HG02623 (cell line): ENCODE measurements around the gene FAM83G.

ENCODE experiments used
- ATAC-seq: cut with Tn5 transposase; IDR thresholded peaks from one replicate; pipeline ENCODE4 v1.9.1; 2021; ENCODE audit warnings: moderate library complexity; ENCODE audit not compliant: unreplicated experiment

FAM83G gene

DNA sequence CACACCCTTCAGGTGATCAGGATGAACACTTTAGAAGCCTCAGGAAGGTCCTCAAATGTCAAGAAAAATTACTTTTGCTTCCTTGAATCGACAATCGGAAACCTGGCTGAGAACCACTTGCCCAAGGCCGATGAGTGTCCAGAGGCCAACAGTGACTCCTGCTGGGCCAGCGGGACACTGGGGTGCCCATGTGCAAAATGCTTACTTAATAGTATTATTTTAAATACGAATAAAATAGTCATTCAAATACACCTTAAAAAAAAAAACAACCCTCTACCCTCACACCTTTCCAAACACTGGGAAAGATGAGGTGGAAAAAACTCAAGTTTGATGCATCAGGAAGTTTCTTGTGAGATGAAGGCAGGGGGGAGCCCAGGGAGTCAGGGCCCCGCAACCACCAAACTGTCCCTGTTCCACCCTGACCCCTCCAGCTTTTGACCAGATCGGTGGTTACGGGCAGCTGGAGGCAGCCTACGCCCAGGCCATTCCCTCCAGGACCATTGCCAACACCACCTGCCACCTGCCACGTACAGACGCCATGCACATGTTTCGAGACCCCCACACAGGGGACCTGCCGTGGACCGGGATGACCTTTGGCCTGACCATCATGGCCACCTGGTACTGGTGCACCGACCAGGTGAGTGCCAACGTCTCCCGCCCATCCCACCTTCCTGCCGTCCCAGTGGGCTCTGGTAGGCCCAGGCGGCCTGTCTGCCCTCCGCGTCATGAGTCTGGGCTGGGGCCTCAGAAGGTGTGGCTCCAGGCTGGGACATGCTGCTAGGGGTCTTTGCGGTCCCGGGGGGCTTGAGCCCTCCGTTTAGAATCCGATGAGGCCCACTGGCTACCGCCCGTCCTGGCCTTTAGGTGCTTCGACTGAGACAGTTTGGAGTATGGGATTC is 33.7 kb downstream of the FAM83G start:
- ATAC-seq, result no peak

DNA sequence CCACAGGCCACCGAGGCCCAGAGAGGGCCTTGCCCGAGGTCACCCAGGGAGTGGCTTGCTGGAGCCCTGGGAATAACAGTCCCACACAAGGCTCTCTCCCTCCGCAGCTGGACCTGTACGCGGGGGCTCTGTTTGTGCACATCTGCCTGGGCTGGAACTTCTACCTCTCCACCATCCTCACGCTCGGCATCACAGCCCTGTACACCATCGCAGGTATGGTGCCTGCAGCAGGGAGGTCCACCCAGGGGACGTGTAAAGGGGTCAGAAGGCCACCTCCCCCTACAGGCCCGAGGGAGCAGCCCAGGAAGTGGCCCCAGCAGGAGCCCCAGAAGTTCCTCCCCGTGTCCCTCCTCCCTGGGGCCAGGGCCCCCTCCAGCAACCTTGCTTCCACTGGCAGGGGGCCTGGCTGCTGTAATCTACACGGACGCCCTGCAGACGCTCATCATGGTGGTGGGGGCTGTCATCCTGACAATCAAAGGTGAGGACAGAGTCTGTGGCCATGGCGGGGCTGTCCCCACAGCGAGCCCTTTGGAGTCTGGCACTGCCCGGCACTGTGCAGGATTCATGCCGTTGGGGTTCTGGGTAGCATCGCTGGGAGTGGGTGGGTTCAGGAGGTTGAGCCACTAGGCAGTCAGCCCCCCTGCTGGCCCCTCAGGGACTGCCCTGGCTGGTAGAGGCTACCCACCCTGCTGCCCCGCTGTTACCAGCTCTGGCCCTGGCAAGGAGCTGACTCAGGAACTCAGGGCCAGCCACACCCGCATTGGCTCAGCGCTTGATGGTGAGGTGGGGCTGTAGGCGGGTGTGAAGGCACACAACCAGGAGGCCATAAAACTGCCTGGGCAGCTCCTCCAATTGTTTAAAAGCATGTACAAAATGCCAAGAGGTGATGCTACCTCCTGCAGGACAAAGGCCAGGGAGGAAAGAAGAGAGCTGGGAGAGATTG is 35.3 kb downstream of the FAM83G start:
- ATAC-seq, result no peak

DNA sequence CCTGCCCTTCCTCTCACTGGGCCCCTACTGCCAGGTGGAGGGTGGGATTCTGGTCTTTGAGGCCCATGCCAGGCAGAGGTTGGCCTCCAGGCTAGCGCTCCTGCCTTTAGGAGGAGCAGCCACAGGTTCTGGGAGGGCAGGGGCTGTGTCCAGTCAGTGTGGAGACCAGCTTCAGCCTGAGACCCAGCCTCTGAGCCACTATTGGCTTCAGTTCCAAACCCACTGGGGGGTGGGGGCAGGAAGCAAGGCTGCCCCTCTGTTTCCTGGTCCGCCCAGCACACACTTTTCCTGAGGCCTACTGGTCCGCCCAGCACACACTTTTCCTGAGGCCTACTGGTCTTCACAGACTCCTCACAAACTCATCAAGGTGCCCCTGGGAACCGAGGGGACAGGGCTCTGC is 36.2 kb downstream of the FAM83G start:
- ATAC-seq, result no peak

DNA sequence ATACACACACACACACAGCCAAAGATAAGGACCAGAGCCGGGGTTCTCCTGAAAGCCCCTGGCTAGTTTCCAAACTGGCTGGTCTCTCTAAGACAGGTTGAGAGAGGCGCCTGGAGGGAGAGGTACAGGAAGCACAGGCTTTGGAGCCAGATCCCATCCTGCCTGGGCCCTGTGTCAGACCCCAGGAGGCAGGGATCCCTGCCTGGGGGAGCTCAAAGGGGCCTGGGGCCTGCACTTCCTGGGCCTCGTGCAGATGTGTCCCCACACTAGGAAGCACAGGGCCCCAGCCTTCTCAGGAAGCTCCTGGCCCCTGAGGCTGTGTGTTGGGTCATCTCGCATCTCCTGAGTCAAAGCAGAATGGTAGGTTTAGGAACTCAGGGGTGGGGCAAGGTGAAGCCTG is 36.6 kb downstream of the FAM83G start:
- ATAC-seq, result no peak

DNA sequence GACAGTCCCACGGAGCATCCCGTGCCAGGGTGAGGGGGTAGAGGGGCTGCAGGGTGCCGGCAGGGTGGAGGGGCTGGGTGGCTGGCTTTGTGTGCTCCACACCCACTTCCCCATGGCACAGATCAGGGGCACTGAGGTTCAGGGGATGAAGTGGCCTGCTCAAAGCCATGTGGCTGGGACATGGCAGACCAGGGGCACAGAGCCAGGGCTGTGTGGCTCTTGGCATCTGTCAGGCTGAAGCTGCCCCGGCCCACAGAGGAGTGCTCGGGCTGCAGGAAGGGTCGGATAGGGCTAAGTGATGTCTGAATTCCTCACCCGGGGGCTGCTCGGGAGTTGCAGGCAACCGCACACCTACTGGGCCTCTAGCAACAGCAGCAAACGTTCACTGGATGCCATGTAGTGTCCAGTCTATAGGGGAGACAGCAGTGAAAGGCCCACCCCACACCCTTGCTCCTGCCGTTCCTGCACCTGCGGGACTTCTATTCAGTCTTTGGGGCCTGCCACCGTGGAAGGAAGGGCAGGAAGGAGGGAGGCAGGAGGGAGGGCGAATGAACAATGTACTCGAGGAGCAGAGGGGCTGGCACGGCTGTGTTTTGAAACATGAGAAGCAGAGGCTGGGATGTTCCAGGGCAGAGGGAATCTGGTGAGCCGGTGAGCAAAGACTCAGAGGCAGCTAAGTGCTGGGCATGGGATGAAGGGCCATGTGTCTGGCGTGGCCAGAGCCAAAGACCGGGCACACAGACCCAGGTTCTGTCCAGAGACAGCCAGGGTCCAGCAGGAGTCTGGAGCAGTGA is 37.5 kb downstream of the FAM83G start:
- ATAC-seq, result no peak

DNA sequence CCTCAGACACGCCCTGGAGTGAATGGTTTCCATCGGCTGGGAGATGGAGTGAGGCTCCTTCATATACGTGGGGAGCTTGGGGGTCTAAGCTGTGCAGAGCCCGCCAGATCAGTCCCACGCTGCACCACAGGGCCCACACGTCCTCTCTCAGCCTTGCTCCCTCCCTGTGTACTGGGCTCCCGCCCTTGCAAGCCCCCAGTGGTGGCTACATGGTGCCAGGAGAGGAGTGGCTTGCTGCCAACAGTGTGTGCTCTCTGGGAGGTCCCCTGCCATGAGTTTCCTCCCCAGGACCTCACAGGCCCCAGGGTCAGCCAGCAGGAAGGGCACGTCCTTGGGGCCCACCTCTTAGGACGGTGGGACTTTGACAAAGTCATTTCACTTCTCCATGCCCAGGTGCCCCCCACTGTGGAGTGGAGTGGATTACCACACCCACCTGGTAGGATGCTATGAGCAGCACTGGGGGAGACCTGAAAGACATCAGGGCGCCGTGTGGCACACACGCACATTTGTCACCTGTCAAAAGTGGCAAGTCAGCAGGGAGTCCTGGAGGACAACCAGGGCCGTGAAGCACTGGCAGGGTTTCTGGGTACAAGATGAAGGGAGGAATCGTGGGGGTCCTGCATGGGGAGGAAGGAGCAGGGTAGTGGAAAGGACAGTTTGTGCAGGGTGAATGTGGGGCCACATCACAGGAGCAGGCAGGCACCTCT is 38.9 kb downstream of the FAM83G start:
- ATAC-seq, result no peak

DNA sequence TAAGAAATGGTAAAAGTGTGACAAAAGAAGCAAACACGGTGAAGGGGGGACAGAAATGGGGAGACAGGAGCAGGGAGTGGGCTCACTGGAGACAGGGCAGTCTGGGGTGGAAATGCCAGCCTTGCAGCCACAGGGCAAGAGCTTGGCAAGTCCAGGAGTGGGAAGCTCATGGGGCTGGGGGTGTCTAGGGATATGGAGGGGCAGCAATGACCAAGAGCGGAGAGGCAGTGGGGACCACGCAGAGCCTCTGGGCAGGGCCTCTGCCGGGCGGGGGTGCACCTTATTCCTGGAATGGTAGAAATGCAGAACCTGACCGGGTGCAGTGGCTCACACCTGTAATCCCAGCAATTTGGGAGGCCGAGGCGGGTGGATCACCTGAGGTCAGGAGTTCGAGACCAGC is 40.0 kb downstream of the FAM83G start:
- no peak for ATAC-seq

DNA sequence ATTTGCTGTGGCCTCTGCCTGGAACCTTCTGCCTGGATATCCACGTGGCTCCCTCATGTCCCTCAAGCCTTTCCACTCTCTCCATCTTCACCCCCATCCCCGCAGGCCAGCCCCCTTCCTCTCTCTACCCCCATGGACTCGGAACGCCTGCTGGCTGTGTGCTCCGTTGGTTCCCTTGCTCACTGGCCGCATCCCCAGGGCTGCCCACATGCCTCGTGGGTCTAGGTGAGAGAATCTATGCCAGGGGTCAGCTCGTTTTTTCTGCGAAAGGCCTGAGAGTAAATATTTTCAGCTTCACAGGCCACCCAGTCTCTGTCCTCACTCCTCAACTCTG is 40.6 kb downstream of the FAM83G start:
- no peak for ATAC-seq

DNA sequence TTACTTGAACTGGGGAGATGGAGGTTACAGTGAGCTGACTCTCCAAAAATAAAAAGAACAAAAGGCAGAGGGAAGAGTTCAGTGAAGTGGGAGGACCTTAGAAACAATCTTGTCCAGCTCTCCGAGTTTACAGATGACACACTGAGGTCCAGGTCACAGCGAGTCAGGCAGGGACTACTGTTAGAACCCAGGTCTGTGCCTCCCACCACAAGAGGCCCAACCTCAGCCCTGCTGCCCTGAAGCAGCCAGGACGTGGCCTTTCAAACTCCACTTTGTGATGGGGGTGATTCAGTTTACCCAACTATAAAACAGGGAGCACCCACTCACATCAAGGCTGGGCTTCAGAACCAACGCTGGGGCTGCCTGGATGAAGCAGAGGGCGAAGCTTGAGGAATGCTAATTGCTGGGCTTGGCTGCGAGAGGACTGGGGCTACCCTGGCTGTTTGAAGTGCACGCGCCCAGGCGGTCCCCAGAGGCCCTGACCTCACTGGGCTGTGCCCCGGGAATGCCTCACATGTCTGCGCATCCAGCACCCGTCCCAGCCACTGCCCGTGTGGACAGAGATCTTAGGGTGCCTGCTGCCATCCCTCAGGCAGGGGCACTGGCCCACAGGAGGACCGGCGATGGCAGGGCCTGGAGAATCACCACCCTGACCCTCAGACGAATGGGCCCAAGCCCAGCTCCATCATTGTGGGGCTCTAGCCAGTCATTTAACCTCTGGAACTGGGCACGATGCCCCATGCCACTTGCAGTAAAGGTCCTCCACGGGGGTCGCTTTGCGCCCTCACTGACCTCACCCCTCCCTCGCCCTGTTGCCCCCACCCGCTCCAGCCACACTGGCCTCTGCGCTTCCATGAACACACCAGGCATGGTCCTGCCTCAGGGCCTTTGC is 41.2 kb downstream of the FAM83G start:
- ATAC-seq, result no peak

DNA sequence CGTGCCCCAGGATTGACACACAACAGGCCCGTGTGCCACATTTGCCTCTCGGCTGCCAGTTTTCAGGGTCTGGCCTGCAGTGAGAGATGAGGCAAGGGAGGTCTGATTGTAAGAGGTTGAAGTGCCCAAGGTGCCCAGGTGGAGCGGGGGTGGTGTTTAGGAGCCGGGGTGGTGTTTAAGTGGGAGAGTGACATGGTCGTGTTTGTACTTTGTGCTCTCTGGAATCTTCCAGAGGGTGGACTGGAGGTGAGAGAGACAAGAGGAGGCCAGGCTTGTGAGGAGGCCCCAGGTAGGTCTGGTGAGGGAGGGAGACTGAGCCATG is 42.1 kb downstream of the FAM83G start:
- ATAC-seq, result no peak

DNA sequence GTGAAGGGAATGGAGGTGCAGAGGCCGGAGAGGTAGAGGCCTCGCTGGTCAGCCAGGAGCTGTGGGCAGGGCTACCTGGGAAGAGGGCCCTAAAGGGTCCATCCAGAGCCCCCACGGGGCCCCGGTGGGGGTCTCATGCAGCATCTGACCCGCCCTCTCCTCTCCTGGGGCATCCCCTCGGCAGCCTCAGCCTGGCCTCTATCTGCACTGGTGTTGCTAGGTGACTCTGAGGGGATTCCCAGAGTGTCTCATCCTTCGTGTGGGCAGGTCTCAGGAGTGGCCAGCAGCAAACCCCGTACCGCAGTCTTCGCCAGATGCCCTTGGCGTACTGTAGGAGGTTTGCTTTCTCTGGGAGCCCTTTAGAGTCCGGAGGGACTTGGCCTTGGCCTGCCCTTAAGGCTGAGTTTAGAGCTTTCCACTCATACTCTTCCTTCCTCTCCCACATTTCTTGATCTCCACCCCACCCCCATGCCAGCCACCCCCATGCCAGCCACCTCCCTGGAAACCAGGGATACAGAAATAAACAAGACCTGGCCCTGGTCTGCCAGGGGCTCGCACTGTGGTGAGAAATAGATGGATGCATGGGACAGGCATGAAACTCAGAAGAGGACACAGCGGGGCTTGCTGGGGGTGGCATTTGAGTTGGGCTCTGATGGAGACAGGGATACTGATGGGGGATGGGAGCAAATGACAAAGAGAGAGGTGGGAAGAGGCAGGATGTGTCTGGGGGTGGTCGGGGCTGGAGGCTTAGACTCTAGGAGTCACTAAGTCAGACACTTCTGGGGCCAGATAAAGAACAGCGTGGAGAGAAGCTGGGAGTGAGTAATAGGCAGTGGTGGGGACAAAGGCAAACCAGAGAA is 42.7 kb downstream of the FAM83G start:
- ATAC-seq, result no peak

DNA sequence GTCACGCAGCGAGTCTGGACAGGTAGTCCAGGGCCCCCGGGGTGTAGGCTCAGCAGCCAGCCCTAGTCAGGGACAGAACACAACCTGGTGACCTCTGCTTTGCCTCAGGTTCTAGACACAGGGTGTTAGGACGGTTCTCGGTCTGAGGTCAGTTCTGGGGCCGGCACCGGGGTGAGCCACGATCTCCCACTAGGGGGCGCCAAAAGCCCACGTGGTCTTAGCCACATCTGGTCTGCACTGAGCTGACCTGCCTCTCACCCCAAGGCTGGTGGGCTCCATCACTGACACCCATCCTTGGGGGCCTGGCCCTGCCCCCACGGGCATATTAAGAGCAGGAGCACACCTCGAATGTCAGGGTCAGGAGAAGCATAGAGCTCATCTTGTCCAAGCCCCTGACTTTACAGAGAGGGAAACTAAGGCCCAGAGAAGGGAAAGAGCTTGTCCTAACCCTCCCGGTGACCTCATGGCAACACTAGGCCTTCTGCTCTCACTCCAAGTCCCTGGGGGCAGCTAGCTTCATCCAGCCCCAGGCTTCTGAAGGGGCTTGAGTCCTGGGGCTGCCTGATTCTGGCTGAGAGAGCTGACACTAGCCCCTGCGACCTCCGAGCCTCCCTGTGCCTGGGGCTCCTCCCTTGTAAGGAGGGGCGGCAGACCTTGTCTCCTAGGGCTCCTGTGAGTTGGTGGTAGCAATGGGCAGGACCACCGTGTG is 43.6 kb downstream of the FAM83G start:
- peak; percentile 80 for ATAC-seq

DNA sequence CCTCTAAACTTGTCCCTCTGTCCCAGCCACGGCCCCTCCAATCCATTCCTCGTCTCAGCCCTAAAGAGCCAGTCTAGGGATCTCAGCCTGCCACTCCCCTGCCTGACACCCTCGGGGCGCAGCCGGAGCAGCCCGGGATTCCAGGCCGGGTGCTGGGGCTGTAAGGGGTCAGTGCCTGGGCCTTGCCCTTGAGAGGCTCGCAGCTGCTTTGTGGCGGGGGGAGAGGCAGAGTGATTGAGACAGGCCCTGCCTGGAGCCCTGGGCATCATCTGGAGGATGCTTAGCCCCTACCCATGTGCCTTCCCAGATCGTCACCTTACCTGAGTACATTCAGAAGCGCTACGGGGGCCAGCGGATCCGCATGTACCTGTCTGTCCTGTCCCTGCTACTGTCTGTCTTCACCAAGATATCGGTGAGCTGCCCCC is 44.3 kb downstream of the FAM83G start:
- no peak for ATAC-seq

DNA sequence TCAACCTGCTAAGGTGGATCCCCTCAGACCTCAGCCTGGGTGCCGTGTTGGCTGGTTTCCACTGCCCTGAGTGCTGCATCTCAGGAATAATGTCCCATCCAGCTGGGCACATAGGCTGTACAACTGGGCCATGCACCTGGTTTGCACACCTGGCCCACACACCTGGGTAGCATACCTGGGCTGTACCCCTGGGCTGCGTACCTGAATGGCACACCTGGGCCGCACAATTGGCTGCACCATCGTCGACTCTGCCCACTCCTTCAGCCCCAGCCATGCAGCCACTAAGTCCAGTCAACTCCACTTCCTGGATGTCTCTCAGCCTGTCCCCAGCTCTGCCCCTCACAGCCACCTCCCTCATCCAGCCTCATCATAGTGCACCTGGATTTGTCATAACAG is 44.7 kb downstream of the FAM83G start:
- no peak for ATAC-seq

DNA sequence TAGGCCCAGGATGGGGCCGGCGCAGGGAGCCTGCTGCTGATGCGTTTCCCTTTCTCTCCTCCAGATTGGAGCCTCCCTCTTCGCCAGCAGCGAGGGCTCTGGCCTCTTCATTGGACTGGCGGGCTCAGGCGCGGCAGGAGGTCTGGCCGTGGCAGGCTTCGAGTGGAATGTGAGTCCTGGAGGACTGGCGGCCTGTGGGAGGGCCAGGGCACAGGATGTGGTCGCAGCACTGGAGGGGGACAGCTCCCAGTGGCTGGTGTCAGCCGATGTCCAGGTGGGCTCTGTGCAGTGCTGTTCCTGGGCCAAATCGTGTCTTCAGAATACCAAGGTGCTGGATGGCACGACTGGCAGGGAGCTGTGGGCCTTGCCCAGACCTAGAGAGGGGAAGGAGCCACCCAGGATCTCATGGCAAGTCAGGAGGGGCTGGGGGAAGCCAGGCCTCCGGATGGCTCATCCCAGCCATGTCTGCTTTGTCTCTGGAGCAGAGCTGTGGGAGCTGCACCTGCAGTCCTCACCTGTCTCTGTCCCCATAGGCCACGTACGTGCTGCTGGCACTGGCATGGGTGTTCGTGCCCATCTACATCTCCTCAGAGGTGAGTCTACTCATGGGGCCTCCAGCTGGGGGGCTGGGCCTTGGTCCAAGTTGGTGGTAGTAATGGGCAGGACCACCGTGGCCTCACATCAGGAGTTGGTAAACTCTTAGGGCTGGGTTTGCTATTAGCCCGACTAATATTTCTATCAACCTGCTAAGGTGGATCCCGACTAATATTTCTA is 45.3 kb downstream of the FAM83G start:
- ATAC-seq, result no peak

DNA sequence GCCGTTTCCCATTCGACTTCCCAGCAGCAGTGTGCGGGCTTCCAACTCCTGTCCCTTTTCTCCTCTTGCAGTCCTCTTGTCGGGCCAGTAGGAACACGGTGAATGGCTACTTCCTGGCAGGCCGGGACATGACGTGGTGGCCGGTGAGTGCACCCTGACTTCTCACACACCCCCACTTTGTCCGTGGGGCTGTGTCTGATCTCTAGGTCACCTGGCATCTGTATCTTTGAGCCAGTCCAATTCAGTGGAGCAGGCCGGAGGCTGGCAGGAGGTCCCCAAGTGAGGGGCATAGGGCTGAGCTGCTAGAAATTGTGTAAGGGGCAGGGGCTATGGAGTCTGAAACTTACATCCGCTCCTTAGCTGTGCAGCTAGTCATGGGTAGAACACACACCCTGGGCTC is 46.0 kb downstream of the FAM83G start:
- ATAC-seq, result no peak

DNA sequence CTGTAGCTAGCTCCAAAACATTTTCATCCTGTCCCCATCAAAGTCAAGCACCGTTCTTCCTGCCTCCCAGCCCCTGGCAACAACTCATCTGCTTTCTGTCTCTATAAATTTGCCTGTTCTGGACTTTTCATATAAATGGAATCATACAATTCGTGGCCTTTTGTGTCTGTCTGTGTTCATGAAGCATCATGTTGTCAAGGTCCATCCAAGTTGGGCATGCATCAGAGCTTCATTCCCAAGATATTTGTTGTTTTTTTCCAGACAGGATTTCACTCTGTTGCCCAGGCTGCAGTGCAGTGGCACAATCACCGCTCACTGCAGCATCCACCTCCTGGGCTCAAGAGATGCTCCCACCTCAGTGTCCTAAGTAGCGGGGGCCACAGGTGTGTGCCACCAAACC is 46.7 kb downstream of the FAM83G start:
- ATAC-seq, result no peak
